HCT116 (cell line): ENCODE data around the gene VWF. TPM values are rescaled to one million over a fixed set of nuclear protein-coding genes. Genes with fewer than 3 reads are reported as not detected.

ENCODE experiments used
- ATAC-seq: fragments of 200-7000 bp; cut with Tn5 transposase; 2 replicates; pipeline ENCODE4 v1.9.1; 2020; ENCODE audit warnings: mild to moderate bottlenecking, moderate library complexity
- BruUV-seq: library from RNA; stranded (reverse); fragments of 400-500 nt; replicated peaks from 2 replicates; lab custom pipeline; 2021; lab: Mats Ljungman, UMichigan
- CTCF ChIA-PET: fragments of 300-600 bp; sonication (Branson Sonifier 250); formaldehyde crosslinking; loops from one replicate; lab custom pipeline; 2021; ENCODE audit warnings: antibody characterized with exemption; lab: Charles Lee
- POLR2A ChIA-PET: fragments of 300-600, 350-600 bp; sonication (Branson Sonifier 250); formaldehyde crosslinking; loops from one replicate; lab custom pipeline; 2021; ENCODE audit warnings: antibody characterized with exemption; lab: Charles Lee
- RAD21 ChIA-PET, 2 experiments: fragments of 300-600 bp; sonication (Branson Sonifier 250); formaldehyde crosslinking; loops; one replicate each; lab custom pipeline; 2023; ENCODE audit warnings: low total read pairs in 2 of 2; ENCODE audit not compliant: uncharacterized antibody in 2 of 2, unreplicated experiment in 2 of 2, low non-redundant PET in 1 of 2; lab: Charles Lee
- DNase-seq: peaks from one replicate; pipeline ENCODE4 v3.0.0-alpha.2; 2010; ENCODE audit warnings: low read depth, low spot score
- H2AFZ ChIP-seq: fragments of 200-600 bp; shearing (Covaris generic), sonication (generic); 2 replicates; pipeline ENCODE4 v1.6.1; 2017; ENCODE audit warnings: low read depth, mixed run types, mixed read lengths, antibody characterized with exemption, low read length; ENCODE audit not compliant: poor library complexity, severe bottlenecking
- H3K27ac ChIP-seq: 2 replicates; pipeline ENCODE4 v1.5.1; 2012; ENCODE audit warnings: low read depth, low read length
- H3K27me3 ChIP-seq: fragments of 200-600 bp; sonication (generic); 2 replicates; pipeline ENCODE4 v1.6.1; 2016; ENCODE audit warnings: mixed run types, low read length, mixed read lengths; ENCODE audit not compliant: insufficient read depth
- H3K36me3 ChIP-seq, 2 experiments: fragments of 200-500 bp in 1 of 2; fragments of 200-600 bp in 1 of 2; sonication (Bioruptor generic) in 1 of 2; sonication (generic) in 1 of 2; 2 replicates each; pipeline versions ENCODE4 v1.5.1 to v1.6.1; 2014 to 2016; ENCODE audit warnings: low read length in 2 of 2, inconsistent platforms in 1 of 2, mixed read lengths in 1 of 2, mixed run types in 1 of 2; ENCODE audit not compliant: insufficient read depth in 2 of 2, control insufficient read depth in 1 of 2
- H3K4me1 ChIP-seq, 2 experiments: fragments of 200-600 bp in 1 of 2; sonication (generic) in 1 of 2; 2 replicates each; pipeline versions ENCODE4 v1.5.1 to v1.6.1; 2012 to 2017; ENCODE audit warnings: low read length in 2 of 2, inconsistent platforms in 1 of 2, mild to moderate bottlenecking in 1 of 2, mixed read lengths in 1 of 2, mixed run types in 1 of 2, moderate library complexity in 1 of 2; ENCODE audit not compliant: insufficient read depth in 2 of 2, control insufficient read depth in 1 of 2
- H3K4me2 ChIP-seq: fragments of 200-600 bp; sonication (generic); 2 replicates; pipeline ENCODE4 v1.6.1; 2017; ENCODE audit warnings: mixed run types, low read length, mixed read lengths
- H3K4me3 ChIP-seq, 2 experiments: fragments of 200-600 bp in 1 of 2; sonication (generic) in 1 of 2; replicated peaks in 1 of 2; 2 replicates each; pipeline ENCODE4 v1.5.1; 2011 to 2016; ENCODE audit warnings: low read length in 2 of 2, control low read depth in 1 of 2, low read depth in 1 of 2, mild to moderate bottlenecking in 1 of 2, mixed read lengths in 1 of 2, mixed run types in 1 of 2
- H3K79me2 ChIP-seq: fragments of 200-600 bp; sonication (generic); 2 replicates; pipeline ENCODE4 v1.6.1; 2017; ENCODE audit warnings: mild to moderate bottlenecking, mixed run types, low read length, moderate library complexity, mixed read lengths; ENCODE audit not compliant: insufficient read depth
- H3K9ac ChIP-seq: fragments of 200-600 bp; sonication (generic); 2 replicates; pipeline ENCODE4 v1.6.1; 2016; ENCODE audit warnings: low read length, mixed read lengths
- H3K9me2 ChIP-seq: fragments of 200-600 bp; sonication (generic), shearing (Covaris generic); 2 replicates; pipeline ENCODE4 v1.6.1; 2017; ENCODE audit warnings: mixed run types, mild to moderate bottlenecking, moderate library complexity; ENCODE audit not compliant: insufficient read depth
- H3K9me3 ChIP-seq, 2 experiments: fragments of 200-500 bp in 1 of 2; fragments of 200-600 bp in 1 of 2; sonication (Bioruptor generic) in 1 of 2; sonication (generic) in 1 of 2; 2 replicates each; pipeline ENCODE4 v1.6.1; 2014 to 2017; ENCODE audit warnings: low read length in 2 of 2, mixed read lengths in 2 of 2, inconsistent platforms in 1 of 2, low read depth in 1 of 2, mild to moderate bottlenecking in 1 of 2, mixed run types in 1 of 2, moderate library complexity in 1 of 2; ENCODE audit not compliant: control insufficient read depth in 1 of 2, insufficient read depth in 1 of 2
- H4K20me1 ChIP-seq: fragments of 200-600 bp; sonication (generic), shearing (Covaris generic); 2 replicates; pipeline ENCODE4 v1.6.1; 2017; ENCODE audit warnings: mixed run types, mild to moderate bottlenecking, moderate library complexity; ENCODE audit not compliant: insufficient read depth
- ATF3 ChIP-seq: IDR thresholded peaks from 2 replicates; pipeline ENCODE4 v1.6.1; 2012
- EGR1 ChIP-seq: IDR thresholded peaks from 2 replicates; pipeline ENCODE4 v1.6.1; 2012; ENCODE audit warnings: low read depth
- ELF1 ChIP-seq: IDR thresholded peaks from 2 replicates; pipeline ENCODE4 v1.6.1; 2012; ENCODE audit warnings: low read depth, borderline replicate concordance
- EZH2 ChIP-seq: fragments of 200-600 bp; sonication (generic); IDR thresholded peaks from 2 replicates; pipeline ENCODE4 v1.6.1; 2017; ENCODE audit warnings: antibody characterized with exemption, mixed run types
- FOSL1 ChIP-seq: IDR thresholded peaks from 2 replicates; pipeline ENCODE4 v1.6.1; 2012; ENCODE audit warnings: low read depth
- JUND ChIP-seq: IDR thresholded peaks from 2 replicates; pipeline ENCODE4 v1.6.1; 2012
- POLR2A ChIP-seq: IDR thresholded peaks from 2 replicates; pipeline ENCODE4 v1.7.0; 2011; ENCODE audit warnings: borderline replicate concordance; ENCODE audit not compliant: insufficient read depth, insufficient read length; ENCODE audit errors: extremely low read depth
- POLR2AphosphoS5 ChIP-seq: IDR thresholded peaks from 2 replicates; pipeline ENCODE4 v1.6.1; 2011; ENCODE audit warnings: mild to moderate bottlenecking, low read depth, low read length, moderate library complexity
- RAD21 ChIP-seq: IDR thresholded peaks from 2 replicates; pipeline ENCODE4 v1.6.1; 2012; ENCODE audit warnings: low read depth, mild to moderate bottlenecking
- SIN3A ChIP-seq: IDR thresholded peaks from 2 replicates; pipeline ENCODE4 v1.6.1; 2012; ENCODE audit warnings: low read depth
- SP1 ChIP-seq: IDR thresholded peaks from 2 replicates; pipeline ENCODE4 v1.6.1; 2012; ENCODE audit warnings: low read depth
- SRF ChIP-seq: IDR thresholded peaks from 2 replicates; pipeline ENCODE4 v1.6.1; 2012; ENCODE audit warnings: low read depth
- TCF7L2 ChIP-seq: IDR thresholded peaks from 2 replicates; pipeline ENCODE4 v1.7.0; 2011; ENCODE audit warnings: borderline replicate concordance, inconsistent platforms; ENCODE audit not compliant: insufficient read depth, insufficient read length; ENCODE audit errors: extremely low read depth
- YY1 ChIP-seq: IDR thresholded peaks from 2 replicates; pipeline ENCODE4 v1.6.1; 2011; ENCODE audit warnings: low read length, low read depth, moderate library complexity, mild to moderate bottlenecking; ENCODE audit not compliant: insufficient replicate concordance; ENCODE audit errors: extremely low read depth
- ZFX ChIP-seq: fragments of 450-650 bp; IDR thresholded peaks from 2 replicates; pipeline ENCODE4 v1.6.1; 2017
- ZNF274 ChIP-seq: fragments of 200-500 bp; sonication (Bioruptor generic); IDR thresholded peaks from 2 replicates; pipeline ENCODE4 v1.6.1; 2014; ENCODE audit warnings: mild to moderate bottlenecking, low read depth, low read length, inconsistent platforms
- intact Hi-C: fragments of 100-400 bp; cut with micrococcal nuclease; formaldehyde crosslinking; loops from 2 replicates; pipeline ENCODE4 v1.10.0; 2022
- total RNA-seq: library from RNA; stranded (reverse); gene quantifications from one replicate; pipeline ENCODE4 v1.2.1, GENCODE V29; 2021; ENCODE audit not compliant: unreplicated experiment
- TF ChIP-seq, protein P1 (sequence below): IDR thresholded peaks from 2 replicates; pipeline ENCODE4 v1.6.1; 2011; ENCODE audit warnings: mild to moderate bottlenecking, low read length, moderate library complexity; ENCODE audit not compliant: insufficient replicate concordance; ENCODE audit errors: extremely low read depth

VWF gene
- total RNA-seq, 1 experiment from 2014 or later, result 0.57 TPM

GRCh38 chr12:6032726-6033125, 91.7 kb downstream of the VWF start:
- Histone ChIP-seq H3K4me2 (no peak overlapping the region), H3K27ac (no peak overlapping the region), H3K9me3 (no peaks in the 10 kb centered on the region), H3K4me1 (no peaks in the 10 kb centered on the region), H3K9me2 (no peaks in the 10 kb centered on the region), H3K79me2 (no peaks in the 10 kb centered on the region), H2AFZ (no peak overlapping the region), H3K9ac (no peak overlapping the region), H4K20me1 (no peaks in the 10 kb centered on the region), H3K4me3 (no peak overlapping the region), H3K27me3 (no peaks in the 10 kb centered on the region), H3K36me3 (no peaks in the 10 kb centered on the region)
- ChIA-PET CTCF (interaction anchor here (3.8 kb wide), 1 partner anchor 44 kb away, joined by 22 read pairs; no protein-coding TSS in a partner anchor), RAD21 (interaction anchor here in 1 of 2 experiments (1.0 kb wide), 1 partner anchor 44 kb away, joined by 4 read pairs; no protein-coding TSS in a partner anchor), POLR2A (no interaction called here)
- TF ChIP-seq ZNF274 (no peak), FOSL1 (no peak), RAD21 (no peak)
- TF ChIP-seq, protein P1, sequence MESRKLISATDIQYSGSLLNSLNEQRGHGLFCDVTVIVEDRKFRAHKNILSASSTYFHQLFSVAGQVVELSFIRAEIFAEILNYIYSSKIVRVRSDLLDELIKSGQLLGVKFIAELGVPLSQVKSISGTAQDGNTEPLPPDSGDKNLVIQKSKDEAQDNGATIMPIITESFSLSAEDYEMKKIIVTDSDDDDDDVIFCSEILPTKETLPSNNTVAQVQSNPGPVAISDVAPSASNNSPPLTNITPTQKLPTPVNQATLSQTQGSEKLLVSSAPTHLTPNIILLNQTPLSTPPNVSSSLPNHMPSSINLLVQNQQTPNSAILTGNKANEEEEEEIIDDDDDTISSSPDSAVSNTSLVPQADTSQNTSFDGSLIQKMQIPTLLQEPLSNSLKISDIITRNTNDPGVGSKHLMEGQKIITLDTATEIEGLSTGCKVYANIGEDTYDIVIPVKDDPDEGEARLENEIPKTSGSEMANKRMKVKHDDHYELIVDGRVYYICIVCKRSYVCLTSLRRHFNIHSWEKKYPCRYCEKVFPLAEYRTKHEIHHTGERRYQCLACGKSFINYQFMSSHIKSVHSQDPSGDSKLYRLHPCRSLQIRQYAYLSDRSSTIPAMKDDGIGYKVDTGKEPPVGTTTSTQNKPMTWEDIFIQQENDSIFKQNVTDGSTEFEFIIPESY, result no peak
- BruUV-seq, result no TSS peak
- ATAC-seq (no peak), DNase-seq (no peak)
- intact Hi-C loops, result no loop called here

DNA sequence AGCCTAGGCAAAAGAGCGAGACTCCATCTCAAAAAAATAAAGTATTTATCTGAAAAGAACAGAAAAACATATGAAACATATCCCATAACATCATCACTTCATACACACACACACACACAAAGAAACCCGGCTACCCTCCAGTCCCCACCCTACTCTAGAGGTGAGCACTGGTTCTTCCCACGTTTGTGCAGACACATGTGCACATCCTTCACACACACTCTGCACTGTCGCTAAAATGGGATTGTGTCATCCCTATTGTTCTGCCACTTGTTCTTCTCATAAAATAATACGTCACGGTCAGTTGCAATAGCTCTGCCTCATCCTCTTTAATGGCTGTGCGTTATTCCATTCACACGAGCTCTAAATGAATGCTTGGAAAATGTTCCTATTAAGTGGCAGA, 93.5 kb downstream of the VWF start:
- DNase-seq (no peak), ATAC-seq (no peak)
- Histone ChIP-seq H3K9me2 (no peaks in the 10 kb centered on the region), H3K27ac (no peak overlapping the region), H3K36me3 (no peaks in the 10 kb centered on the region), H3K9me3 (no peaks in the 10 kb centered on the region), H3K9ac (no peak overlapping the region), H3K4me3 (no peak overlapping the region), H3K4me1 (no peaks in the 10 kb centered on the region), H4K20me1 (no peaks in the 10 kb centered on the region), H3K27me3 (no peaks in the 10 kb centered on the region), H3K4me2 (no peak overlapping the region), H3K79me2 (no peaks in the 10 kb centered on the region), H2AFZ (no peak overlapping the region)
- CTCF ChIA-PET, result interaction anchor here (2.0 kb wide), 1 partner anchor 43 kb away, joined by 6 read pairs; no protein-coding TSS in a partner anchor
- POLR2A ChIA-PET, result no interaction called here
- no peak for TF ChIP-seq ZNF274
- TF ChIP-seq SP1, result no peak
- TF ChIP-seq TCF7L2, result no peak
- TF ChIP-seq YY1, result no peak
- TF ChIP-seq EZH2, result no peak
- no peak for TF ChIP-seq ZFX
- TF ChIP-seq, protein P1, result no peak
- TF ChIP-seq SRF, result no peak
- TF ChIP-seq FOSL1, result no peak
- no peak for TF ChIP-seq JUND
- TF ChIP-seq SIN3A, result no peak
- TF ChIP-seq ELF1, result no peak
- no peak for TF ChIP-seq ATF3
- TF ChIP-seq POLR2AphosphoS5, result no peak
- no peak for TF ChIP-seq POLR2A
- TF ChIP-seq EGR1, result no peak
- BruUV-seq, result no TSS peak
- intact Hi-C loops, result no loop called here
- RAD21 ChIA-PET, result no interaction called here
